ENCODE measurements around the gene MEF2D.

DNA sequence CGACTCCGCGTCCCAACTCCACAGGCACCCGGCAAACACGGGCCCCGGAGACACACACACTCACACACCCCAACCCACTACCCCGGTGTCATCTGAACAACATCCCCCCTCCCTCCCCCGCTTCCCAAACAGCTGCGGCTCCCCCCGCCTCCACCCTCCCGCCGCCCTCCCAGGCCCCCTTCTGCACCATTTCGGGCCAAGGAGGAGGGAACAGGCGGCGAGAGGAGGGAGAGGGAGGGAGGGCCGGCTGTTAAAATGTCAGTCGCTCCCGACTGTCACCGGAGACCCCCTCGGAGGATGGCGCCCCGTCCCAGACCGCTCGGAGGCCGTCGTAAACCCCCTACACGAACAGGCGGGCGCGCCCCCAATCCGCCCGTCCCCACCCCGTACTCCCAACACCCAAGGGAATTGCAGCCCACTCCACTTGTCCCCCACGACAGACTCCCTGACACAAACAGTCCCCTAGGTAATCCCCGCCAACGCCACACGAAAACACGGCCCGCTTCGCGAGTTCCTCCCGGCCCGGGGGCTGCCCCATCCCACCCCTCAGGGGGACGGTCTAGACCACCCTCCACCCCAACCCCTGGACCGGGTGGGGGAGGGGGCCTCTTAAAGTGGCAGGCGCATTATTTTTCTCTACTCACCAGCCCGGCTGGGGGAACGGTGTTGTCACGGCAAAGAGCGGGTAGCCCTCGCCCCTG is 583 bp downstream of the MEF2D start:
- TF ChIP-seq, protein P1, sequence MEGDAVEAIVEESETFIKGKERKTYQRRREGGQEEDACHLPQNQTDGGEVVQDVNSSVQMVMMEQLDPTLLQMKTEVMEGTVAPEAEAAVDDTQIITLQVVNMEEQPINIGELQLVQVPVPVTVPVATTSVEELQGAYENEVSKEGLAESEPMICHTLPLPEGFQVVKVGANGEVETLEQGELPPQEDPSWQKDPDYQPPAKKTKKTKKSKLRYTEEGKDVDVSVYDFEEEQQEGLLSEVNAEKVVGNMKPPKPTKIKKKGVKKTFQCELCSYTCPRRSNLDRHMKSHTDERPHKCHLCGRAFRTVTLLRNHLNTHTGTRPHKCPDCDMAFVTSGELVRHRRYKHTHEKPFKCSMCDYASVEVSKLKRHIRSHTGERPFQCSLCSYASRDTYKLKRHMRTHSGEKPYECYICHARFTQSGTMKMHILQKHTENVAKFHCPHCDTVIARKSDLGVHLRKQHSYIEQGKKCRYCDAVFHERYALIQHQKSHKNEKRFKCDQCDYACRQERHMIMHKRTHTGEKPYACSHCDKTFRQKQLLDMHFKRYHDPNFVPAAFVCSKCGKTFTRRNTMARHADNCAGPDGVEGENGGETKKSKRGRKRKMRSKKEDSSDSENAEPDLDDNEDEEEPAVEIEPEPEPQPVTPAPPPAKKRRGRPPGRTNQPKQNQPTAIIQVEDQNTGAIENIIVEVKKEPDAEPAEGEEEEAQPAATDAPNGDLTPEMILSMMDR (conservative IDR thresholded peaks at IDR 0.05; ENCODE audit: low read depth, low read length): no peak
- no peak for TF ChIP-seq EZH2 (IDR thresholded peaks at IDR 0.05; ENCODE audit: low read length, unreplicated experiment)
